ENCODE data around the gene GAGE12G.
"Not testable (repeated sequence)": the region's sequence is repeated elsewhere in the genome, so short reads cannot be mapped to it uniquely, and the experiment has no call there.

DNA sequence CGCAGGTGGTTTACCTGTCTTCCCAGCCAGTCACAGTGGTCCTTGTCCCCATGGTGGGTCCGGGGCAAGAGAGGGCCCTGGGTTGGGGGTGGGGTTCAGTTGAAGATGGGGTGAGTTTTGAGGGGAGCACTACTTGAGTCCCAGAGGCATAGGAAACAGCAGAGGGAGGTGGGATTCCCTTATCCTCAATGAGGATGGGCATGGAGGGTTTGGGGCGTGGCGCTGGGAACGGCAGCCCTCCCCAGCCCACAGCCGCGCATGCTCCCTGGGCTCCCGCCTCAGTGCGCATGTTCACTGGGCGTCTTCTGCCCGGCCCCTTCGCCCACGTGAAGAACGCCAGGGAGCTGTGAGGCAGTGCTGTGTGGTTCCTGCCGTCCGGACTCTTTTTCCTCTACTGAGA, 28.8 kb upstream of the GAGE12G start, which contains the start of gene GAGE12D:
- TF ChIP-seq, protein P1, sequence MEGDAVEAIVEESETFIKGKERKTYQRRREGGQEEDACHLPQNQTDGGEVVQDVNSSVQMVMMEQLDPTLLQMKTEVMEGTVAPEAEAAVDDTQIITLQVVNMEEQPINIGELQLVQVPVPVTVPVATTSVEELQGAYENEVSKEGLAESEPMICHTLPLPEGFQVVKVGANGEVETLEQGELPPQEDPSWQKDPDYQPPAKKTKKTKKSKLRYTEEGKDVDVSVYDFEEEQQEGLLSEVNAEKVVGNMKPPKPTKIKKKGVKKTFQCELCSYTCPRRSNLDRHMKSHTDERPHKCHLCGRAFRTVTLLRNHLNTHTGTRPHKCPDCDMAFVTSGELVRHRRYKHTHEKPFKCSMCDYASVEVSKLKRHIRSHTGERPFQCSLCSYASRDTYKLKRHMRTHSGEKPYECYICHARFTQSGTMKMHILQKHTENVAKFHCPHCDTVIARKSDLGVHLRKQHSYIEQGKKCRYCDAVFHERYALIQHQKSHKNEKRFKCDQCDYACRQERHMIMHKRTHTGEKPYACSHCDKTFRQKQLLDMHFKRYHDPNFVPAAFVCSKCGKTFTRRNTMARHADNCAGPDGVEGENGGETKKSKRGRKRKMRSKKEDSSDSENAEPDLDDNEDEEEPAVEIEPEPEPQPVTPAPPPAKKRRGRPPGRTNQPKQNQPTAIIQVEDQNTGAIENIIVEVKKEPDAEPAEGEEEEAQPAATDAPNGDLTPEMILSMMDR (IDR thresholded peaks at IDR 0.05), result not testable (repeated sequence)
- TF ChIP-seq PHF8 (IDR thresholded peaks at IDR 0.05; ENCODE audit: borderline replicate concordance, low read depth), result not testable (repeated sequence)
- TF ChIP-seq, protein P2, sequence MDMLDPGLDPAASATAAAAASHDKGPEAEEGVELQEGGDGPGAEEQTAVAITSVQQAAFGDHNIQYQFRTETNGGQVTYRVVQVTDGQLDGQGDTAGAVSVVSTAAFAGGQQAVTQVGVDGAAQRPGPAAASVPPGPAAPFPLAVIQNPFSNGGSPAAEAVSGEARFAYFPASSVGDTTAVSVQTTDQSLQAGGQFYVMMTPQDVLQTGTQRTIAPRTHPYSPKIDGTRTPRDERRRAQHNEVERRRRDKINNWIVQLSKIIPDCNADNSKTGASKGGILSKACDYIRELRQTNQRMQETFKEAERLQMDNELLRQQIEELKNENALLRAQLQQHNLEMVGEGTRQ (IDR thresholded peaks at IDR 0.05), result not testable (repeated sequence)
- TF ChIP-seq, protein P3, sequence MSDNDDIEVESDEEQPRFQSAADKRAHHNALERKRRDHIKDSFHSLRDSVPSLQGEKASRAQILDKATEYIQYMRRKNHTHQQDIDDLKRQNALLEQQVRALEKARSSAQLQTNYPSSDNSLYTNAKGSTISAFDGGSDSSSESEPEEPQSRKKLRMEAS (IDR thresholded peaks at IDR 0.05), result not testable (repeated sequence)
